ENCODE data around the gene COTL1.

Gene COTL1

GRCh38 chr16:84617791-84618580 is at the start of gene COTL1:
COTL1 (minus strand) TSS chr16:84618078; CDS start chr16:84617914, 164 bp downstream.
- DNase-seq (ENCODE audit: low read depth): peak; percentile 90

- DNase-seq (ENCODE audit: low read depth): no peak
Observed at GRCh38 chr16:84665843-84666242, 48.0 kb upstream of the COTL1 start.

DNA sequence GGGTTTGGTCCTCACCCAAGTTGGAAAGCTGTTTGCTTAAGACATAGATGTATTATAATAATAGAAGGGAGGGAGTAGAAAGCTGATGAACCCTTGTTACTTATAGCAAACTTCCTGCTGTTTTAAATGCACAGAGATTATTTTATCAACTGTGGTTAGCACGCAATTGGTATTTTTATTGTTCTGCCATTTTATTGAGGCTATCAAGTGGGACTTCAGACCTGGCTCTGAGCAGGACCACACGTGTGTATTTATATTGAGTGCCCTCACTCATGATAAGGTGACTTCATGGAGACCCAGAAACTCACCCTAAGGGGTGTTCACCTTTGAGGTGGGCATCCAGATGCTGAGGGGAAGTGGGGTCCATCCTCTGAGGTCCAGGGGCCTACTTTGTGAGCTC is 47.5 kb upstream of the COTL1 start:
- no peak for DNase-seq (ENCODE audit: low read depth)

DNA sequence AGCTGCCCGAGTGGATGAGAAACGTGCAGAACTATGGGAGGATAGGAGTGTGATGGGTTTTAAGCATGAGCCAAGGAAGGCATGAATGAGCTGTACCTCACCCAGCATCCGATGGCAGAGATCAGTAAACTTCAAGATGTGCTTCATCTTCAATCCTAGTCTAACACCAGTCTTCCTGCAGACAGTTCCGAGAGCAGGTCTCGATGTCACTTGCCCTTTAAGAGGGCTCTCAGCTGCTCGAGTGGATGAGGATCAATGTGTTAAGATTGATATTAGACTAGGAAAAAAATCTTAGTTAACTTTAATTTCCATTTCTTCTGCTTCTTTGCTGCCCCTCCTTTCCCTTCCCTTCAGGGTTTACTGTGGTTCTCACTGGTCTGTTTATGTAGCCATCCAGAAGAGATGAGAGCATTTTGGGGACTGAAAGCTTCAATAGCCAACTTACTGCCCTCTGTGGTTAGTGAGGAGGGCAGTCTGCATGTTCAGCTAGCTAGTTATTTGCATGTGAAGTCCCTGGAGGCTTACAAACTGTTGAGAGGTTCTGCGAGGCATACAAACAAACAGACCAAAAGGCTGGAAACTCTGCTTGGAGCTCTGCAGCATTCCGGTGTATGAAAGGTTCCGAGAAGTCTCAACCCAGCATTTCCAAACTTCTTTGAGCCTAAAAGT is 45.7 kb upstream of the COTL1 start:
- no peak for DNase-seq (ENCODE audit: low read depth)

DNA sequence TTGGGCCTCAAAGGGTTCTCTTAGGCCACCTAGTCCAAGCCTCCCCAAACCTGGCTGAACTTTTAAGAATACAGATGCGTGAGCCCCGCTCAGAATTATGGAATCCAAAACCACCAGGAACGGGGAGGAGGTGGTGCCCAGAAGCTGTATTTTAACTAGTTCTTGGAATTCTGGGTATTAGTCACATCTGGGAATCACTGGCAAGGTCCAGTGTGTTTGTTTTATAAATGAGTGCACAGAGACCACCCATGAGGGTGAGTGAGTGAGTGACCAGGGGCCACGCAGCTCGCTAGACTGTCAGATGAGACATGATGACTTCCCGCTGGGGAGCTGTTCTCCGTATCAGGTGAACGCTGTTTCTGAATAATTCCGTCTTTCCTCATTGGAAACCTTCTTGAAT is 44.6 kb upstream of the COTL1 start:
- DNase-seq (ENCODE audit: low read depth): no peak

DNA sequence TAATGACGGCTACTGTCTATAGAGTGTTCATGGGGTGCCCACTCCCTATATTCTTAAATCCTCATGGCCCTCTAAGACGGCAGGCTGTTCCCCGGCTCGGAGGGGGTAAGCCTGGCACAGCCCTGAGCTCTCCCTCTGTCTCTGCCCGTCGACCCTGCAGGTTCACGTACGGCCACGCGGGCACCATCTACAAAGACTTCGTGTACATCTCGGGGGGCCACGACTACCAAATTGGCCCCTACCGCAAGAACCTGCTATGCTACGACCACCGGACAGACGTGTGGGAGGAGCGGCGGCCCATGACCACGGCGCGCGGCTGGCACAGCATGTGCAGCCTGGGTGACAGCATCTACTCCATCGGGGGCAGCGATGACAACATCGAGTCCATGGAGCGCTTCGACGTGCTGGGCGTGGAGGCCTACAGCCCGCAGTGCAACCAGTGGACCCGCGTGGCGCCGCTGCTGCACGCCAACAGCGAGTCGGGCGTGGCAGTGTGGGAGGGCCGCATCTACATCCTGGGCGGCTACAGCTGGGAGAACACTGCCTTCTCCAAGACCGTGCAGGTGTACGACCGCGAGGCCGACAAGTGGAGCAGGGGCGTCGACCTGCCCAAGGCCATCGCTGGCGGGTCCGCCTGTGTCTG is 43.7 kb upstream of the COTL1 start:
- no peak for DNase-seq (ENCODE audit: low read depth)

GRCh38 chr16:84660973-84661372 is 43.1 kb upstream of the COTL1 start:
- no peak for DNase-seq (ENCODE audit: low read depth)

GRCh38 chr16:84659656-84660300 is 41.9 kb upstream of the COTL1 start:
- DNase-seq (ENCODE audit: low read depth): no peak

- no peak for DNase-seq (ENCODE audit: low read depth)
Observed at GRCh38 chr16:84658690-84659089, 40.8 kb upstream of the COTL1 start.

DNA sequence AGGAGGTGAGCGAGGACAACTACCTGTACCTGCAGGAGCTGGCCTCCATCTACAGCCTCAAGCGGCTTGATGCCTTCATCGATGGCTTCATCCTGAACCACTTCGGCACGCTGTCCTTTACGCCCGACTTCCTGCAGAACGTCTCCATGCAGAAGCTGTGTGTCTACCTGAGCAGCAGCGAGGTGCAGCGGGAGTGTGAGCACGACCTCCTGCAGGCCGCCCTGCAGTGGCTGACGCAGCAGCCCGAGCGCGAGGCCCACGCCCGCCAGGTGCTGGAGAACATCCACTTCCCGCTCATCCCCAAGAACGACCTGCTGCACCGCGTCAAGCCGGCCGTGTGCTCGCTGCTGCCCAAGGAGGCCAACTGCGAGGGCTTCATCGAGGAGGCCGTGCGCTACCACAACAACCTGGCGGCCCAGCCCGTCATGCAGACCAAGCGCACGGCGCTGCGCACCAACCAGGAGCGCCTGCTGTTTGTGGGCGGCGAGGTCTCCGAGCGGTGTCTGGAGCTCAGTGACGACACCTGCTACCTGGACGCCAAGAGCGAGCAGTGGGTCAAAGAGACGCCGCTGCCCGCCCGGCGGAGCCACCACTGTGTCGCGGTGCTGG is 39.5 kb upstream of the COTL1 start:
- no peak for DNase-seq (ENCODE audit: low read depth)

DNA sequence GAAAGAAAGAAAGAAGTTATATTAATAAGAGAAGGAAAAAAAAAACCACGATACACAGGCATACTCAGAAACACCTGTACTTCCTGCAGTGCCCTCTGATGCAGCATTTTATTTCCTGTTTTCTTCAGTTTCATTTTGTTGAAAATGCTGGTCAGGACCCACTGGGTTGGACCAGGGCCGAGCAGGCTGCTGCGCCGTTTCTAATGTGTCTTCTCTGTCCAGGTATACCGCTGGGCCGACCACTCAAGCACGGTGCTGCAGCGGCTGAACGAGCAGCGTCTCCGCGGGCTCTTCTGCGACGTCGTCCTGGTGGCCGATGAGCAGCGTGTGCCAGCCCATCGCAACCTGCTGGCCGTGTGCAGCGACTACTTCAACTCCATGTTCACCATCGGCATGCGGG is 38.8 kb upstream of the COTL1 start:
- no peak for DNase-seq (ENCODE audit: low read depth)

GRCh38 chr16:84654998-84655397 is 37.1 kb upstream of the COTL1 start:
- DNase-seq (ENCODE audit: low read depth): no peak

GRCh38 chr16:84654238-84654637 is 36.4 kb upstream of the COTL1 start:
- no peak for DNase-seq (ENCODE audit: low read depth)

DNA sequence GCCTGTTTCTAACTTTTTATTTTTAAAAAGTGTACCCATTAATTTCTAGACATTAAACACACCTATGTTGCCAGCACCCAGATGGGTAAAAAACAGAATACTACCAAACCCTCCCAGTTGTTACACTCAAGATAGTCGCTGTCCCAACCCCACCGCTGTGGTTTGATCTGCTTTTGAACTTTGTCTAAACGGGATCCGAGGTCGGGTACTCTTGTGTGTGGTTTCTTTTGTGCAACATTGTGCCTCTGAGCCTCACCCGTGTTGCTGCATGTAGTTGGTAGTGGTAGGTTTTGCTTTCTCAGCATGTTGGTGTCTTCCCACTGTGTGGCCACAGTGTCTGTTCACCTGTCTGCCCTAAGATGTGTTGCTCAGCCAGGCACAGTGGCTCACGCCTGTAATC is 34.7 kb upstream of the COTL1 start:
- no peak for DNase-seq (ENCODE audit: low read depth)

- DNase-seq (ENCODE audit: low read depth): no peak
Observed at GRCh38 chr16:84650062-84650991, 32.4 kb upstream of the COTL1 start.

DNA sequence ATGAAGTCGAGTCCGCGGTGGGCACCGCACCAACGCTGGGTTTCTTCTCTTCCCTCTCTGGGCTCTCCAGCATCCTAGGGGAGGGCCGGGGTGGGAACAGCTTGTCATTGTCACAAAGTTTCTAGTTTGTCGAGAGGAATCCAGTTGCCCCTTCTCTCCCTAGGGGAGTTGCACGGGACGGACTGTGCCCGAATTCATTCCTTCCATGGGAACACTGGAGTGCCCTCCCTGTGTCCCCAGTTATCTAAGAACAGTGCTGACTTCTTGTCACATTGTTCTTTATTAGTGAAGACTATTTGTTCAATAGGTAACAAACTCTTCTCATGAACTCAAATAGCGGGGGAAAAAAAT is 31.6 kb upstream of the COTL1 start:
- no peak for DNase-seq (ENCODE audit: low read depth)

- DNase-seq (ENCODE audit: low read depth): peak; percentile 28
Observed at GRCh38 chr16:84648595-84649510, 31.0 kb upstream of the COTL1 start.

GRCh38 chr16:84647828-84648594 is 30.1 kb upstream of the COTL1 start, which contains the start of gene KLHL36:
KLHL36 (plus strand) TSS chr16:84648511; CDS start chr16:84650868, 2,357 bp downstream.
- DNase-seq (ENCODE audit: low read depth): peak; percentile 60

- DNase-seq (ENCODE audit: low read depth): no peak
Observed at GRCh38 chr16:84643674-84644073, 25.8 kb upstream of the COTL1 start.
